ENCODE data around the gene CPOX. TPM values are rescaled to one million over a fixed set of nuclear protein-coding genes. Genes with fewer than 3 reads are reported as not detected.
A peak's percentile ranks its signal among the peaks of the same experiment; 100 is the strongest.

The CPOX gene
- total and polyA plus RNA-seq, 2 experiments from 2014 or later: 13.3 to 38.3 TPM

GRCh38 chr3:98602078-98602678 is 8.8 kb upstream of the CPOX start:
- Mint-ChIP-seq H3K4me1 (no peaks in the 10 kb centered on the region), H3K36me3 (ENCODE audit: low read depth) (no peaks in the 10 kb centered on the region), H3K27me3 (ENCODE audit: insufficient read depth, low read depth, poor library complexity) (no peaks in the 10 kb centered on the region), H3K4me3 (no peak overlapping the region), H3K27ac (no peak overlapping the region), H3K9me3 (no peaks in the 10 kb centered on the region)
- H3K27me3 ChIP-seq (ENCODE audit: insufficient read depth): no peaks in the 10 kb centered on the region
- no peaks in the 10 kb centered on the region for H3K4me1 ChIP-seq (ENCODE audit: insufficient read depth)
- no peaks in the 10 kb centered on the region for H4K20me1 ChIP-seq (replicated peaks; ENCODE audit: insufficient read depth)
- H3K27ac ChIP-seq (ENCODE audit: low read depth): no peak overlapping the region
- H3K36me3 ChIP-seq (ENCODE audit: insufficient read depth): no peaks in the 10 kb centered on the region
- no peaks in the 10 kb centered on the region for H3F3A ChIP-seq (replicated peaks; ENCODE audit: low read depth)
- TF ChIP-seq CTCF (conservative IDR thresholded peaks at IDR 0.05; ENCODE audit: low read depth in 2 of 2) (peak; percentile 88 to 89), NANOG (IDR thresholded peaks at IDR 0.05; ENCODE audit: borderline replicate concordance) (no peak)
- peak; percentile 89 for ATAC-seq
- H3K79me2 ChIP-seq (replicated peaks; ENCODE audit: insufficient read depth): no peaks in the 10 kb centered on the region
- peak; percentile 74 for DNase-seq (ENCODE audit: low spot score)
- no peaks in the 10 kb centered on the region for H3K9me2 ChIP-seq (ENCODE audit: insufficient read depth)
- H3K4me3 ChIP-seq: no peak overlapping the region
- no peak overlapping the region for H2AFZ ChIP-seq
- H3K4me2 ChIP-seq: no peak overlapping the region

GRCh38 chr3:98601180-98601579 is 7.8 kb upstream of the CPOX start:
- H4K20me1 ChIP-seq (replicated peaks; ENCODE audit: insufficient read depth): no peaks in the 10 kb centered on the region
- no peak overlapping the region for H3K4me2 ChIP-seq
- H3K4me3 ChIP-seq: no peak overlapping the region
- DNase-seq (ENCODE audit: low spot score): no peak
- H3K36me3 Mint-ChIP-seq (ENCODE audit: low read depth): no peaks in the 10 kb centered on the region
- H3F3A ChIP-seq (replicated peaks; ENCODE audit: low read depth): no peaks in the 10 kb centered on the region
- ATAC-seq: no peak
- H3K9me2 ChIP-seq (ENCODE audit: insufficient read depth): no peaks in the 10 kb centered on the region
- no peaks in the 10 kb centered on the region for H3K9me3 Mint-ChIP-seq
- no peaks in the 10 kb centered on the region for H3K4me1 Mint-ChIP-seq
- H3K4me1 ChIP-seq (ENCODE audit: insufficient read depth): no peaks in the 10 kb centered on the region
- H3K27ac Mint-ChIP-seq: no peak overlapping the region
- H3K36me3 ChIP-seq (ENCODE audit: insufficient read depth): no peaks in the 10 kb centered on the region
- H3K27me3 ChIP-seq (ENCODE audit: insufficient read depth): no peaks in the 10 kb centered on the region
- H3K4me3 Mint-ChIP-seq: no peak overlapping the region
- no peak overlapping the region for H2AFZ ChIP-seq
- H3K79me2 ChIP-seq (replicated peaks; ENCODE audit: insufficient read depth): no peaks in the 10 kb centered on the region
- H3K27me3 Mint-ChIP-seq (ENCODE audit: insufficient read depth, low read depth, poor library complexity): no peaks in the 10 kb centered on the region
- no peak overlapping the region for H3K27ac ChIP-seq (ENCODE audit: low read depth)
- no peak for TF ChIP-seq CTCF (conservative IDR thresholded peaks at IDR 0.05; ENCODE audit: low read depth in 2 of 2)
- no peak for TF ChIP-seq ZNF331 (CRISPR knock-in tag; IDR thresholded peaks at IDR 0.05; ENCODE audit: low read depth)
- no peak for TF ChIP-seq ETS1 (IDR thresholded peaks at IDR 0.05)
- TF ChIP-seq EZH2 (IDR thresholded peaks at IDR 0.05; ENCODE audit: low read depth, unreplicated experiment): no peak
- TF ChIP-seq STAT1 (IDR thresholded peaks at IDR 0.05; ENCODE audit: unreplicated experiment): no peak
- no peak for TF ChIP-seq ZNF114 (CRISPR knock-in tag; IDR thresholded peaks at IDR 0.05)
- no peak for TF ChIP-seq REST (IDR thresholded peaks at IDR 0.05; ENCODE audit: unreplicated experiment)
- no peak for TF ChIP-seq NANOG (IDR thresholded peaks at IDR 0.05; ENCODE audit: borderline replicate concordance)
- no peak for TF ChIP-seq POLR2AphosphoS5 (IDR thresholded peaks at IDR 0.05; ENCODE audit: low read depth)

Data from GM23338 (cell line).